Esophagus (tissue), 2 donors: ENCODE results near the gene SRL. TPM values are rescaled to one million over a fixed set of nuclear protein-coding genes. Genes with fewer than 3 reads are reported as not detected.
"Not testable (repeated sequence)": the region's sequence is repeated elsewhere in the genome, so short reads cannot be mapped to it uniquely, and the experiment has no call there.

ENCODE experiments used
- H3K27ac ChIP-seq, 2 donors: one replicate each; pipeline ENCODE4 v1.5.1; 2013; ENCODE audit warnings: low read depth in 2 of 2, mild to moderate bottlenecking in 2 of 2, inconsistent platforms in 1 of 2, low read length in 1 of 2, moderate library complexity in 1 of 2
- H3K27me3 ChIP-seq, 2 donors: one replicate each; pipeline ENCODE4 v1.6.1; 2013; ENCODE audit warnings: low read length in 2 of 2, control low read depth in 1 of 2, mild to moderate bottlenecking in 1 of 2; ENCODE audit not compliant: insufficient read depth in 2 of 2, control insufficient read depth in 1 of 2
- H3K36me3 ChIP-seq, 2 donors: one replicate each; pipeline ENCODE4 v1.6.1; 2013; ENCODE audit warnings: low read length in 1 of 2; ENCODE audit not compliant: control insufficient read depth in 2 of 2, insufficient read depth in 2 of 2
- H3K4me1 ChIP-seq, 2 donors: one replicate each; pipeline ENCODE4 v1.6.1; 2013; ENCODE audit warnings: low read length in 1 of 2; ENCODE audit not compliant: control insufficient read depth in 2 of 2, insufficient read depth in 2 of 2
- H3K4me3 ChIP-seq, 2 donors: one replicate each; pipeline ENCODE4 v1.5.1; 2013; ENCODE audit warnings: low read length in 2 of 2, mild to moderate bottlenecking in 2 of 2, low read depth in 1 of 2, moderate library complexity in 1 of 2
- H3K9me3 ChIP-seq, 2 donors: one replicate each; pipeline ENCODE4 v1.6.1; 2013; ENCODE audit warnings: mild to moderate bottlenecking in 2 of 2, low read depth in 1 of 2, low read length in 1 of 2, moderate library complexity in 1 of 2; ENCODE audit not compliant: control insufficient read depth in 2 of 2, insufficient read depth in 1 of 2
- WGBS, 2 donors: extraction: QIAGEN DNeasy Blood & Tissue Kit; methylation state at CpG; one replicate each; pipeline ENCODE4 v1.1.7; 2013; 5-methylcytosine and 5-hydroxymethylcytosine counted together
- polyA plus RNA-seq, 2 donors: library from polyadenylated mRNA; stranded (reverse); fragments of 200-250 nt; gene quantifications; one replicate each; pipeline ENCODE4 v1.2.3, GENCODE V29; 2013
- donor health status: healthy with polysubstance abuse.
- donor health status: Bipolar disorder and iron deficiency.

Gene SRL
- polyA plus RNA-seq, 2 donors: 0.16 to 0.22 TPM

GRCh38 chr16:4160658-4161430 lies 81.0 kb downstream of the SRL start:
- no peaks in the 10 kb centered on the region for H3K9me3 ChIP-seq
- 84 to 85% methylated on average over 7 of the region's 7 CpGs for WGBS, 2 donors
- no peaks in the 10 kb centered on the region for H3K36me3 ChIP-seq
- no peak overlapping the region for H3K27ac ChIP-seq
- peaks cover 0 to 3% of the 10 kb centered on the region in 2 donors for H3K4me1 ChIP-seq
- H3K4me3 ChIP-seq: no peak overlapping the region
- H3K27me3 ChIP-seq: no peaks in the 10 kb centered on the region

GRCh38 chr16:4159726-4160125 lies 82.2 kb downstream of the SRL start:
- H3K4me1 ChIP-seq: peaks cover 0 to 3% of the 10 kb centered on the region in 2 donors
- no peaks in the 10 kb centered on the region for H3K36me3 ChIP-seq
- no peaks in the 10 kb centered on the region for H3K9me3 ChIP-seq
- 91 to 92% methylated on average over 17 of the region's 17 CpGs for WGBS, 2 donors
- H3K27me3 ChIP-seq: no peaks in the 10 kb centered on the region
- no peak overlapping the region for H3K27ac ChIP-seq
- no peak overlapping the region for H3K4me3 ChIP-seq

- Histone ChIP-seq H3K9me3 (no peaks in the 10 kb centered on the region), H3K4me1 (peaks cover 0 to 3% of the 10 kb centered on the region in 2 donors), H3K27ac (no peak overlapping the region), H3K27me3 (no peaks in the 10 kb centered on the region), H3K4me3 (no peak overlapping the region), H3K36me3 (no peaks in the 10 kb centered on the region)
- 80 to 81% methylated on average over 13 of the region's 13 CpGs for WGBS, 2 donors
Measured at GRCh38 chr16:4158143-4159093, 83.5 kb downstream of the SRL start.

GRCh38 chr16:4157376-4157825 lies 84.5 kb downstream of the SRL start:
- Histone ChIP-seq H3K9me3 (no peaks in the 10 kb centered on the region), H3K36me3 (no peaks in the 10 kb centered on the region), H3K4me1 (peaks cover 0 to 3% of the 10 kb centered on the region in 2 donors), H3K4me3 (no peak overlapping the region), H3K27me3 (no peaks in the 10 kb centered on the region), H3K27ac (no peak overlapping the region)
- WGBS, 2 donors: 65 to 87% methylated on average over 4 of the region's 4 CpGs

- not testable (repeated sequence) for H3K9me3 ChIP-seq, H3K27ac ChIP-seq, H3K4me1 ChIP-seq, H3K4me3 ChIP-seq, H3K36me3 ChIP-seq, H3K27me3 ChIP-seq
- WGBS, 2 donors: 84 to 86% methylated on average over 3 of the region's 3 CpGs
Measured at GRCh38 chr16:4156503-4156902, 85.4 kb downstream of the SRL start.

GRCh38 chr16:4153364-4153763 lies 88.5 kb downstream of the SRL start:
- H3K36me3 ChIP-seq, H3K9me3 ChIP-seq, H3K27me3 ChIP-seq, H3K27ac ChIP-seq, H3K4me1 ChIP-seq, H3K4me3 ChIP-seq: not testable (repeated sequence)
- 86 to 88% methylated on average over 13 of the region's 13 CpGs for WGBS, 2 donors

GRCh38 chr16:4152267-4152666 lies 89.6 kb downstream of the SRL start:
- no peaks in the 10 kb centered on the region for H3K27me3 ChIP-seq
- WGBS, 2 donors: 57 to 61% methylated on average over 5 of the region's 5 CpGs
- no peaks in the 10 kb centered on the region for H3K36me3 ChIP-seq

GRCh38 chr16:4147236-4147635 lies 94.6 kb downstream of the SRL start:
- H3K27me3 ChIP-seq: no peaks in the 10 kb centered on the region
- H3K4me1 ChIP-seq: no peaks in the 10 kb centered on the region
- no peaks in the 10 kb centered on the region for H3K36me3 ChIP-seq
- H3K27ac ChIP-seq: no peak overlapping the region
- no peaks in the 10 kb centered on the region for H3K9me3 ChIP-seq
- no peak overlapping the region for H3K4me3 ChIP-seq
- 91 to 96% methylated on average over 10 of the region's 10 CpGs for WGBS, 2 donors

More at GRCh38 chr16:4152267-4152666, 89.6 kb downstream of the SRL start:
- Histone ChIP-seq H3K4me3 (no peak overlapping the region), H3K4me1 (no peaks in the 10 kb centered on the region), H3K27ac (no peak overlapping the region), H3K9me3 (no peaks in the 10 kb centered on the region)

- Histone ChIP-seq H3K9me3 (no peaks in the 10 kb centered on the region), H3K4me1 (peaks cover 0 to 3% of the 10 kb centered on the region in 2 donors), H3K27ac (no peak overlapping the region), H3K27me3 (no peaks in the 10 kb centered on the region), H3K4me3 (no peak overlapping the region), H3K36me3 (no peaks in the 10 kb centered on the region)
- 56 to 61% methylated on average over 5 of the region's 5 CpGs for WGBS, 2 donors
Measured at GRCh38 chr16:4142268-4142667, 99.6 kb downstream of the SRL start.
